Aorta (tissue), 5 donors: ENCODE data around the gene NCF1. TPM values are rescaled to one million over a fixed set of nuclear protein-coding genes. Genes with fewer than 3 reads are reported as not detected.
"Not testable (repeated sequence)": the region's sequence is repeated elsewhere in the genome, so short reads cannot be mapped to it uniquely, and the experiment has no call there.

Source experiments
- ATAC-seq: fragments of 200-7000 bp; cut with Tn5 transposase; one replicate; pipeline ENCODE4 v1.9.1; 2022; ENCODE audit warnings: moderate library complexity; ENCODE audit not compliant: low FRiP score
- DNase-seq, 2 donors: peaks; one replicate each; pipeline ENCODE4 v3.0.0-alpha.2; 2020
- H3K27ac ChIP-seq, 2 donors: one replicate each; pipeline ENCODE4 v1.5.1; 2013; ENCODE audit warnings: low read length in 2 of 2, mild to moderate bottlenecking in 2 of 2, moderate library complexity in 2 of 2, control low read depth in 1 of 2, inconsistent platforms in 1 of 2, low read depth in 1 of 2
- H3K27me3 ChIP-seq, 2 donors: one replicate each; pipeline ENCODE4 v1.6.1; 2013; ENCODE audit warnings: control low read depth in 1 of 2, low read length in 1 of 2, mild to moderate bottlenecking in 1 of 2, moderate library complexity in 1 of 2; ENCODE audit not compliant: insufficient read depth in 2 of 2, control insufficient read depth in 1 of 2
- H3K36me3 ChIP-seq, 2 donors: one replicate each; pipeline ENCODE4 v1.6.1; 2013; ENCODE audit warnings: control low read depth in 1 of 2, low read length in 1 of 2, mild to moderate bottlenecking in 1 of 2; ENCODE audit not compliant: insufficient read depth in 2 of 2, control insufficient read depth in 1 of 2
- H3K4me1 ChIP-seq, 2 donors: one replicate each; pipeline ENCODE4 v1.6.1; 2013; ENCODE audit warnings: low read length in 2 of 2, control low read depth in 1 of 2, mild to moderate bottlenecking in 1 of 2, moderate library complexity in 1 of 2; ENCODE audit not compliant: insufficient read depth in 2 of 2, control insufficient read depth in 1 of 2
- H3K4me3 ChIP-seq, 2 donors: one replicate each; pipeline ENCODE4 v1.5.1; 2013; ENCODE audit warnings: low read length in 2 of 2, control low read depth in 1 of 2, mild to moderate bottlenecking in 1 of 2
- H3K9me3 ChIP-seq: one replicate; pipeline ENCODE4 v1.6.1; 2013; ENCODE audit warnings: mild to moderate bottlenecking, low read length; ENCODE audit not compliant: control insufficient read depth
- WGBS, 2 donors: extraction: QIAGEN DNeasy Blood & Tissue Kit; methylation state at CpG; one replicate each; pipeline ENCODE4 v1.1.7; 2013; 5-methylcytosine and 5-hydroxymethylcytosine counted together
- intact Hi-C, 2 donors: fragments of 100-400 bp; cut with DNase I; formaldehyde crosslinking; loops; one replicate each; pipeline versions ENCODE4 v1.14.2 to v1.15.0; 2022
- polyA plus RNA-seq, 2 donors: library from polyadenylated mRNA; stranded (reverse); fragments of 200-250 nt; gene quantifications; one replicate each; pipeline ENCODE4 v1.2.3, GENCODE V29; 2013
- total RNA-seq, 2 donors: library from RNA; stranded (reverse); fragmentation: NEBNext Ultra II Directional; extraction: Animal tissue kit (Norgen Biotek cat#: 25700); gene quantifications; one replicate each; pipeline ENCODE4 v1.2.1, GENCODE V29; 2021
- donor health status: healthy with polysubstance abuse.
- donor health status: Bipolar disorder and iron deficiency.
- donor health status: DM: no; HTN: no; CAD: no.
- donor health status: DM: no; HTN: no; CAD: no.
- donor health status: DM: yes; HTN: yes; CAD: no.

NCF1 gene
- total and polyA plus RNA-seq, 4 donors = 0.87 to 16.4 (median 5.7) TPM

GRCh38 chr7:74753921-74754482 lies 19.8 kb upstream of the NCF1 start:
- H3K27ac ChIP-seq, H3K27me3 ChIP-seq, intact Hi-C loops, H3K36me3 ChIP-seq, DNase-seq, H3K4me3 ChIP-seq, H3K9me3 ChIP-seq, H3K4me1 ChIP-seq: not testable (repeated sequence)
- ATAC-seq = peak; percentile 84
- WGBS, 2 donors = no CpG with 5 or more reads among the region's 9 CpGs

GRCh38 chr7:74756673-74757072 lies 17.1 kb upstream of the NCF1 start:
- H3K9me3 ChIP-seq, H3K4me3 ChIP-seq, H3K27me3 ChIP-seq, H3K4me1 ChIP-seq, H3K36me3 ChIP-seq, intact Hi-C loops, ATAC-seq, DNase-seq, H3K27ac ChIP-seq: not testable (repeated sequence)
- WGBS, 2 donors = no CpG with 5 or more reads among the region's 5 CpGs

DNA sequence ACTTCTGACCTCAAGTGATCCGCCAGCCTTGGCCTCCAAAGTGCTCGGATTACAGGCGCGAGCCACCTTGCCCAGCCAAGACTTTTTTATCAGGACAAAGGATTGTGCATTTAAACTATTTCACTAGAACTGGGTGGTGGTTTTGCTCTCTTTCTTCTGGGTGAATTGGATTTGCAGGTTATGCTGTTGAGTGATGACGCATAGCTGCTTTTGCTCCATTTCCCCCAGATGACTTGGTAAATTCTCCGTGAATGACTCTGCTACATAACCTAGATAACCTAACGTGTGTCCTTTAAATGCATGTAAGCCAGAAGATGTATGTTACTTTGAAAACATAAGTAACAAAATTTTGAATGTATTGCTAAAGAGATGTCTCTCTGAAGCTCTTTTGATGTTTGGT lies 15.5 kb upstream of the NCF1 start:
- no CpG with 5 or more reads among the region's 7 CpGs for whole genome bisulfite sequencing, 2 donors
- ATAC-seq, H3K9me3 ChIP-seq, H3K4me1 ChIP-seq, DNase-seq, H3K27ac ChIP-seq, H3K4me3 ChIP-seq, intact Hi-C loops, H3K27me3 ChIP-seq, H3K36me3 ChIP-seq: not testable (repeated sequence)

DNA sequence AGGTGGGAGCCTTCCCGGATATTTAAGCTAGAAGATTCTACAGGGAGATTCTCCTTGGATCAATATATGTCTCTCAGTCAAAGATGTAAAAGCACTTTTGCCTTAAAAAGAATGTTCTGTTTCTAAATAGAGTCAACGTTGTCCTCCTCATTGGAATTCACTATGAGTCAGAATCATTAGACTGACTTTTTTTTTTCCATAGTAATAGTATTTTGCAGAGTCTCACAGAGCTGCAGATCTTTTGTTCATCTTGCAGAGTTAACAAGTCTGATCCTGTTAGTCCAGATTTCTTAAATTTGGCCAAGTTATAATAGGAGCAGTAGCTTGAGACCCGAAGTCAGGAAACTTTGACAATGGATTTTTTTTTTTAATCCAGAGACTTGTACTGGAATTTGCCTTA lies 14.8 kb upstream of the NCF1 start:
- WGBS, 2 donors = no CpG with 5 or more reads among the region's 3 CpGs
- H3K27ac ChIP-seq, DNase-seq, intact Hi-C loops, H3K9me3 ChIP-seq, H3K36me3 ChIP-seq, ATAC-seq, H3K27me3 ChIP-seq, H3K4me1 ChIP-seq, H3K4me3 ChIP-seq: not testable (repeated sequence)

GRCh38 chr7:74765205-74765918 lies 8.4 kb upstream of the NCF1 start:
- H3K4me3 ChIP-seq, H3K9me3 ChIP-seq, intact Hi-C loops, H3K36me3 ChIP-seq, H3K27me3 ChIP-seq, H3K27ac ChIP-seq, DNase-seq, H3K4me1 ChIP-seq: not testable (repeated sequence)
- WGBS, 2 donors = no CpG with 5 or more reads among the region's 17 CpGs
- ATAC-seq = peak; percentile 27

GRCh38 chr7:74766509-74766908 lies 7.3 kb upstream of the NCF1 start:
- H3K27me3 ChIP-seq, H3K4me1 ChIP-seq, H3K36me3 ChIP-seq, H3K27ac ChIP-seq, intact Hi-C loops, H3K4me3 ChIP-seq, DNase-seq, H3K9me3 ChIP-seq: not testable (repeated sequence)
- ATAC-seq = peak; percentile 33
- 43% methylated on average over 1 of the region's 7 CpGs; no CpG with 5 or more reads in 1 of the 2 donors for WGBS, 2 donors

DNA sequence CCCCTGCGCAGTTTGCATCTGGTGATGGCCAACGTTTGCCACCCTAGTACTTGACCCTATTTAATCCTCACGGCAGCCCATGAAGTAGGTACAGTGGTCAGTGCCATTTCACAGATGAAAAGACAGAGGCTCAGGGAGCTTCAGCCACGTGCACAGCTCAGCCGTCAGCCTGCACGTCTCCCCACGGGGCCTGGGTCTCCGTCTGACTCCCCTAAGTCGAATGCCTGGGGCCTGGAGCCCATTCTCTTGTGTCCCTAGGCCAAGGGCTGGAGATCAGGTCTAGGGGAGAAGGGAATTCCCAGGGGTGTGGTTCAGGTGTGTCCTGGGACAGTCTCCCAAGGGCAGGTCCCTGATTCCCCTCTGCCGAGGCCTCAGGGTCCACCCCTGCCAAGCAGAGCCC lies 6.8 kb upstream of the NCF1 start:
- WGBS, 2 donors = 66 to 69% methylated on average over 8 to 9 of the region's 10 CpGs
- H3K9me3 ChIP-seq, ATAC-seq, H3K27me3 ChIP-seq, H3K4me3 ChIP-seq, H3K36me3 ChIP-seq, H3K27ac ChIP-seq, intact Hi-C loops, H3K4me1 ChIP-seq: not testable (repeated sequence)
- peak in 1 of 2 donors; percentile 46 for DNase-seq

- H3K27me3 ChIP-seq, H3K27ac ChIP-seq, H3K36me3 ChIP-seq, H3K9me3 ChIP-seq, ATAC-seq, H3K4me1 ChIP-seq, H3K4me3 ChIP-seq, intact Hi-C loops: not testable (repeated sequence)
- DNase-seq = peak in 1 of 2 donors; percentile 47
- WGBS, 2 donors = 84 to 87% methylated on average over 4 of the region's 7 CpGs
Measured at GRCh38 chr7:74770062-74770461, 3.7 kb upstream of the NCF1 start.

- H3K4me3 ChIP-seq, H3K4me1 ChIP-seq, H3K27ac ChIP-seq, H3K9me3 ChIP-seq, H3K36me3 ChIP-seq, ATAC-seq, intact Hi-C loops, H3K27me3 ChIP-seq: not testable (repeated sequence)
- DNase-seq = peak in 1 of 2 donors; percentile 51
- WGBS, 2 donors = 94 to 99% methylated on average over 6 of the region's 6 CpGs
Measured at GRCh38 chr7:74772093-74772492, 1.7 kb upstream of the NCF1 start.
